HG02970 (cell line): ENCODE data around the gene CTBP1.

Experiments
- ATAC-seq: cut with Tn5 transposase; IDR thresholded peaks from one replicate; pipeline ENCODE4 v1.9.1; 2021; ENCODE audit warnings: mild to moderate bottlenecking, moderate library complexity, moderate number of reproducible peaks; ENCODE audit not compliant: unreplicated experiment, low FRiP score

CTBP1 gene

GRCh38 chr4:1251773-1252066, 2.8 kb upstream of the CTBP1 start:
- no peak for ATAC-seq

DNA sequence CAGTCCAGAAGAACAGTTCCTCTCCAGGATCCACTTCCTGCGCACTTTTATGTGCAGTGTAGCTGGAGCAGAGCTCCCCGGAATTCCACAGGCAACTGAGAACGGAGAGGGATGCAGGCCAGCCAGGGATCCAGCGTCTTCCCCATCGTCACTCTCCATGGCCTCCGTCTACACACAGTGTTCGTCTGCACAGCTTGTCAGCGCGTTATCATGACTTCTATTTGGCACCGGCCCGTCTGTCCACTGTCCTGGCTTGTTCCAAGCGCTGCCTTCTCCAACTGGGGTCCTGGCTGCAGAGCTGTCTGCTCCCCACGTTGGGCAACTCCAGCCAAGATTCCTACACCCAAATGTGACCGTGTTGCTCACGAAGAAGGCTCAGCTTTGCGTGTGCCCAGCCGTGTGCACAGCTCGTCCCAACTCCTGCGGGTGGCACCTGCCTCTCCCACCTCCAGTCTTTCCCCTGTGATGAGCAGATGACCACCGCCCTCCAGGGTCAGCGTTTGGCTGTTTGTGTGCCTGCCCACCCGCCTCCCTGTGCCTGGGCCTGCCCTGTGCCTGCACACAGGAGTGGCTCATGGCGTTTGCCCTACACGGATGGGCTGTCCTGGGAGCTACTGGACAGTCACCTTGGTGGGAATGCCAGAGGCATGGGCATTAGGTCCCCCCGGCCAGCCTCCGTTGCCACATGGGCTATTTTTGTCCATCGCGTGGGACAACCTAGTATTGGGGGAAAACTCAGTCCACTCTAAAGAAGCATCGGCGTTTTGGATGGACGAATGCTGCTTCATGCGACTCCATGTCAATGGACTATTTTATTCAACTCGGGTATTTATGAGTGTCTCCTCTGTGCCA, 2.2 kb upstream of the CTBP1 start:
- ATAC-seq, result no peak

DNA sequence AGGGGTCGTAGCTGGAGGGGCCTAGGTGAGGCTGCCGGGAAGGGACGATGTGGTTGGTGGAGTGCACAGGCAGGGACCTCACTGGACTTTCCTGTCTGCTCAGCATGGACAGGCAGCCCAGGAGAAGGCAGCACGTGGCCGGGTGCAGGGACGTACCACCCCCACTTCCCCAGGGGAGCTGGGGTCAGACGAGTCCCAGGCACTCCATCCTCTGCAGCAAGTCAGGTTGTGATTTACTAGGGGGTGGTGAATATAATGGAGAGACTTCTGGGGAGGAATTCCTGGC, 1.5 kb upstream of the CTBP1 start:
- ATAC-seq, result no peak

DNA sequence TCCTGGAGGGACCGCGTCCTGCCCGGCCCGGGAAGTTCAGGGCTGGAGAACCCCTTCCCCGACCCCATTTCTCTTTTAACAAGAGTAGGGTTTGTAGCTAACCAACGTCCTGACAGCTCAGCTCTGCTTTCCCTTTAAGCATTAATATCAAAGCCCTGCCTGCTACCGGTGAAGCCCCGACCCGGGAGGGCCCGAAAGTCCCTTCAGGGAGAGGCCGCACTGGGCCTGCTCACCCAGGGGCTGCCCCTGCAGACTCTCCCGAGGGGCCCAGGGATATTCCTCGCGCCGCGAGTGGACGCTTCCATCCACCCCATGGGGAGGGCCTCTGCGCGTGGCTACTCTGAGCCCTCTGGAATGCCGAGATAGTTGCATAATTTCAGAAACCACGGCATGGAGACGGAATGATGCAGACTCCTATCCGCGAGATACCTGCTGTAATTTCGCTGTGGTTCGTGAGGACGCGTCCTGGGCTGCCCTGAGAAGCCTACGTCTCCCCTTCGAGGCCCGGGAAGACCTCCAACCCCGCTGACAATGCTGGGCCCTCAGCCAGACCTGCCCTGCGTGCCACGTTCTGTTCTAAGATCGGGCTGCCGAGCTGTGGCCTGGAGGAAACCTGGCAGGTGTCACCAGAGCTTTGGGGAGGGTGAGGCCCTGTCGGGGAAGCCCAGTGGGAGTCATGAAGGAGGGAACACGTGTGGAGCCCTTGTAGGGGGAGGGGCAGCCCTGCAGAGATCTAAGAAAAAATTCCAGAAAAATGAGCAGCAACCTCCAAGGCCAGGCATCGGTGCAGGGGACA, 999 bp upstream of the CTBP1 start:
- ATAC-seq, result no peak

- peak; percentile 60 for ATAC-seq
Observed at GRCh38 chr4:1249148-1249730, 309 bp upstream of the CTBP1 start.

GRCh38 chr4:1247864-1248244, 1.1 kb downstream of the CTBP1 start:
- ATAC-seq, result peak; percentile 0

GRCh38 chr4:1246901-1247863, 1.7 kb downstream of the CTBP1 start:
- no peak for ATAC-seq

GRCh38 chr4:1246111-1246881, 2.6 kb downstream of the CTBP1 start:
- no peak for ATAC-seq

- no peak for ATAC-seq
Observed at GRCh38 chr4:1245481-1246051, 3.4 kb downstream of the CTBP1 start.

- ATAC-seq, result no peak
Observed at GRCh38 chr4:1244978-1245471, 3.9 kb downstream of the CTBP1 start.

GRCh38 chr4:1244081-1244977, 4.6 kb downstream of the CTBP1 start:
- ATAC-seq, result no peak

- no peak for ATAC-seq
Observed at GRCh38 chr4:1243451-1244080, 5.4 kb downstream of the CTBP1 start.

DNA sequence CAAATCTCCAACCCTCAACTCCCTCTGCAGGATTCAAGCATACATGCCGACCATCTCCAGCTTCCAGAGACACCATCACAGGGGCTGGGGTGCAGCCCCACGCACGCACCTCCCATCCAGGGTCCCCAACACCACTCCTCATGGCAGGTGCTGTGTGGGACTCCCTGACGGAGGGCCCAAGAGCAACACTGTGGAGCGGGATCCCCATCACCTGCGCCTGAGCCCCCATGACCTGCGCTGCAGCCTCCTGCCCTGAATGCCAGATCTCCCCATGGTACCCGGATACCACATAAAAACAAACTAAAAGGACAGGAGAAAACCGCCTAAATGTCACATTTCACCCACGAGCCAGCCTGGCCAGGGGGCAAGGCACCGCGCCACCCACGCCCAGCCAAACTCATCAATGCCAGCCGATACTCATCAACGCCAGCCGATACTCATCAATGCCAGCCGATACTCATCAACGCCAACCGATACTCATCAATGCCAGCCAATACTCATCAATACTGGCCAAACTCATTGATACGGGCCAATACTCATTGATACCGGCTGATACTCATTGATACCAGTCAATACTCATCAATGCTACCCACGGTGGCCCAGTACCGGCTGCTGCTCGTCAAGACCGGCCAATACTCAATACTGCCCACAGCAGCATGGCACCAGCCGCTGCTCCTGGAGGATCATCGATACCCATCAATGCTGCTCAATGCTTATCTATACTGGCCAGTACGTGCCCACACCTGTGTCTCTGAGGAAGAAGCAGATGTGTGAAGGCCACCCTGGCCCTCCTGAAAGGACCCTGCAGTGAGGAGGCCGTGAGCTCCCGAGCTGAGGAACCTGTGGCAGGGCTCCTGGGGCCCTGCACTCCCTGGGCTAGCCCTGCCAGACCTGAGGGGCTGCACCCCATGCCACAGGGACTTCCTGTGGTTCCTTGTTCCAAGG, 6.2 kb downstream of the CTBP1 start:
- no peak for ATAC-seq

DNA sequence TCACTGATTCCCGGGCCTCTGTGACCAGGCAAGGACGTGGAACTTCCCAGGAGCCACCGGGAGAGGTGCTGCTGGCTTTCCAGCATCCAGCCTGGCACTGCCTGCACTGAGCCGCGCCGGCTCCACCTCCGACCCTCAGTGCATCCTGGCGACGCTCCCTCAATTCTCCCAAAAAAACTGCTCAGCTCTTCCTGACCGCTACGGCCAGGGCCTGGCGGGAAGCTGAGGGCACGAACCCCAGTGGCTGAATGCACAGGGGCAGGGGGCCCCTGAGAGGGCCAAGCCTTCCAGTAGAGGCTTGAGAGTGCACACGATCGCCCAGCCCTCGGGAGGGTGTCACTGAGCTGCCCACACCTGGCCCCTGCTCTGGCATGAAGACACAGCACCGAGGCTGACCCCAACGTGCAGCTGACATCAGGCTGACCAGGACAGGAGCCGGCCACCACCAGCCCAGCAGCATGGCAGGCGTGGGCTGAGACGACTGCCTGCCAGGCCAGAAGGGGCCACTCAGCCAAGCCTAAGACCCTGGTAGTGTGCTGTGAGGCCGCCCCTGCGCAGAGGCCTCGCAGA, 6.9 kb downstream of the CTBP1 start:
- no peak for ATAC-seq

DNA sequence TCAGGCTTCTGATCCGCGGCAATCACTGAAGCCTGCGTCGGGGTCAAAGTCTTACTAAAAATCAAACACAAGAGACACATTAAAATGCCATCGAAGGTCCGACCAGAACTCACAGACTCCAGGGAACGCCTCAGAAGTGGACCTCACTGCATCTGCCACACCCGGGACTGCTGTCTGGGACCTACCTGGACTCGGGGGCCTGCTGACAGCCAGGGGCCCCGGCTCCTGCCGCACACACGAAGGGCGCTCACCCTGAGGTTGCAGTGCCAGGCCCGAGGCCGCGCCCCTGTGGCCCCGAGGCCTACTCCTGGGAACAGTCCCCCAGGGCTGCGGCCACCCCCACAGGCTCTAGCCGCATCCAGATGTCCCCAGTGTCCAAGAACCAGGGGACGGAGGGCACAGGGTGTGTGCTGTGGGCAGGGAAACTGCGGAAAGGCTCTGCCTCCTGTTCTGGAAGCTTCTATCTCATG, 7.4 kb downstream of the CTBP1 start:
- no peak for ATAC-seq

GRCh38 chr4:1240721-1241465, 8.0 kb downstream of the CTBP1 start:
- ATAC-seq, result no peak
